Endothelial cell of umbilical vein (primary cell): ENCODE data around the gene TNRC6C. TPM values are rescaled to one million over a fixed set of nuclear protein-coding genes. Genes with fewer than 3 reads are reported as not detected.

Source experiments
- BruUV-seq: library from RNA; stranded (reverse); fragments of 400-500 nt; replicated peaks from 2 replicates; lab custom pipeline; 2021; lab: Mats Ljungman, UMichigan
- CTCF ChIA-PET: fragments of 300-600, 350-600 bp; sonication (Branson Sonifier 250); formaldehyde crosslinking; loops from one replicate; lab custom pipeline; 2021; ENCODE audit warnings: antibody characterized with exemption, inconsistent platforms; lab: Charles Lee
- POLR2A ChIA-PET: fragments of 300-600, 350-600 bp; sonication (Branson Sonifier 250); formaldehyde crosslinking; loops from one replicate; lab custom pipeline; 2021; ENCODE audit warnings: antibody characterized with exemption, inconsistent platforms; lab: Charles Lee
- DNase-seq: peaks from one replicate; pipeline ENCODE4 v3.0.0-alpha.2; 2011; ENCODE audit warnings: low read depth, low spot score
- FAIRE-seq: peaks from 2 replicates; lab custom pipeline; 2011; peaks lifted over from hg19 to GRCh38; lab: Jason Lieb, UNC
- H2AFZ ChIP-seq: 2 replicates; pipeline ENCODE4 v1.6.0; 2012; ENCODE audit warnings: low read depth, low read length, control low read depth, inconsistent platforms
- H3K27ac ChIP-seq: 2 replicates; pipeline ENCODE4 v1.5.1; 2011; ENCODE audit warnings: low read depth, mild to moderate bottlenecking, control low read depth, low read length, moderate library complexity; ENCODE audit not compliant: insufficient read depth
- H3K27me3 ChIP-seq, 2 experiments: 2 replicates each; pipeline versions ENCODE4 v1.6.0 to v1.6.1; 2011; ENCODE audit warnings: low read length in 2 of 2, mixed read lengths in 1 of 2; ENCODE audit not compliant: control insufficient read depth in 2 of 2, insufficient read depth in 2 of 2
- H3K36me3 ChIP-seq, 2 experiments: 2 replicates in 1 of 2; 3 replicates in 1 of 2; pipeline ENCODE4 v1.5.1; 2011; ENCODE audit warnings: low read length in 2 of 2, mild to moderate bottlenecking in 1 of 2, moderate library complexity in 1 of 2; ENCODE audit not compliant: control insufficient read depth in 2 of 2, insufficient read depth in 2 of 2; ENCODE audit errors: extremely low read depth in 1 of 2
- H3K4me1 ChIP-seq: 3 replicates; pipeline ENCODE4 v1.5.1; 2011; ENCODE audit warnings: mild to moderate bottlenecking, low read length; ENCODE audit not compliant: control insufficient read depth, insufficient read depth; ENCODE audit errors: extremely low read depth
- H3K4me2 ChIP-seq: 2 replicates; pipeline ENCODE4 v1.6.1; 2011; ENCODE audit warnings: low read length, control low read depth, mixed read lengths; ENCODE audit not compliant: insufficient read depth
- H3K4me3 ChIP-seq, 3 experiments: fragments of 200-600 bp in 1 of 3; sonication (generic), shearing (Covaris generic) in 1 of 3; replicated peaks in 1 of 3; 2 replicates each; pipeline ENCODE4 v1.5.1; 2011 to 2016; ENCODE audit warnings: control low read depth in 3 of 3, low read length in 3 of 3, mild to moderate bottlenecking in 2 of 3, inconsistent platforms in 1 of 3, low read depth in 1 of 3, moderate library complexity in 1 of 3; ENCODE audit not compliant: insufficient read depth in 1 of 3
- H3K79me2 ChIP-seq: 2 replicates; pipeline ENCODE4 v1.6.0; 2012; ENCODE audit warnings: low read length, inconsistent platforms; ENCODE audit not compliant: control insufficient read depth, insufficient read depth
- H3K9ac ChIP-seq: replicated peaks from 2 replicates; pipeline ENCODE3; 2011; ENCODE audit warnings: low read length, control low read depth; ENCODE audit not compliant: insufficient read depth; ENCODE audit errors: extremely low read depth
- H3K9me1 ChIP-seq: replicated peaks from 3 replicates; pipeline ENCODE4 v1.6.0; 2011; ENCODE audit warnings: mild to moderate bottlenecking, low read length; ENCODE audit not compliant: control insufficient read depth, insufficient read depth; ENCODE audit errors: extremely low read depth
- H3K9me3 ChIP-seq: replicated peaks from 2 replicates; pipeline ENCODE4 v1.5.1; 2012; ENCODE audit warnings: low read length, inconsistent platforms; ENCODE audit not compliant: control insufficient read depth, insufficient read depth
- H4K20me1 ChIP-seq: replicated peaks from 2 replicates; pipeline ENCODE3; 2011; ENCODE audit warnings: mild to moderate bottlenecking, low read length; ENCODE audit not compliant: control insufficient read depth, insufficient read depth; ENCODE audit errors: extremely low read depth
- EZH2 ChIP-seq: IDR thresholded peaks from 2 replicates; pipeline ENCODE4 v1.6.1; 2012; ENCODE audit warnings: borderline replicate concordance, low read depth, mild to moderate bottlenecking, moderate library complexity, low read length, inconsistent platforms; ENCODE audit not compliant: severe bottlenecking
- FOS ChIP-seq: IDR thresholded peaks from 2 replicates; pipeline ENCODE4 v1.6.1; 2011; ENCODE audit warnings: mild to moderate bottlenecking, low read length, moderate library complexity, borderline replicate concordance; ENCODE audit not compliant: insufficient read depth
- GATA2 ChIP-seq: IDR thresholded peaks from 2 replicates; pipeline ENCODE4 v1.7.0; 2011; ENCODE audit warnings: low read depth, mild to moderate bottlenecking, moderate library complexity, mixed read lengths, low read length; ENCODE audit not compliant: insufficient read length, insufficient read depth
- JUN ChIP-seq: IDR thresholded peaks from 2 replicates; pipeline ENCODE4 v1.6.1; 2011; ENCODE audit warnings: borderline replicate concordance, low read depth; ENCODE audit not compliant: insufficient read length, insufficient read depth
- MYC ChIP-seq: IDR thresholded peaks from one replicate; pipeline ENCODE4 v1.6.1; 2011; ENCODE audit warnings: mild to moderate bottlenecking, low read depth, low read length
- POLR2A ChIP-seq: IDR thresholded peaks from 2 replicates; pipeline ENCODE4 v1.6.1; 2012; ENCODE audit warnings: low read depth, mild to moderate bottlenecking, control low read depth, low read length
- POLR2AphosphoS5 ChIP-seq: IDR thresholded peaks from 2 replicates; pipeline ENCODE4 v1.6.1; 2012; ENCODE audit warnings: low read depth, mild to moderate bottlenecking, control low read depth, low read length, moderate library complexity; ENCODE audit not compliant: insufficient read depth
- dilution Hi-C: fragments of 300-500 bp; cut with MboI; formaldehyde crosslinking; loops from one replicate; pipeline ENCODE4 v1.15.0; 2019; ENCODE audit warnings: low sequenced_read_pairs; ENCODE audit not compliant: extremely low pct_ligation_motif_present
- intact Hi-C: fragments of 100-400 bp; cut with micrococcal nuclease; formaldehyde crosslinking; loops from one replicate; pipeline ENCODE4 v1.10.0; 2022
- polyA plus RNA-seq, 4 experiments: library from polyadenylated mRNA; depleted of rRNA in 3 of 4; stranded (reverse) in 3 of 4; unstranded in 1 of 4; fragments of >200 nt; gene quantifications; 2 replicates each; pipeline versions ENCODE4 v1.2.1 to v1.2.3, GENCODE V29; 2011 to 2012; ENCODE audit warnings: missing spikeins in 1 of 4
- total RNA-seq: library from RNA; stranded (reverse); gene quantifications from 2 replicates; pipeline ENCODE4 v1.2.3, GENCODE V29; 2021
- TF ChIP-seq, protein P1 (sequence below), 2 donors: IDR thresholded peaks; 1 replicate in 1 of 2; 2 replicates in 1 of 2; pipeline ENCODE4 v1.5.1; 2011; ENCODE audit warnings: low read length in 2 of 2, mild to moderate bottlenecking in 2 of 2, moderate library complexity in 2 of 2, control low read depth in 1 of 2, inconsistent platforms in 1 of 2, low read depth in 1 of 2; ENCODE audit not compliant: insufficient read depth in 1 of 2; ENCODE audit errors: extremely low read depth in 1 of 2
- TF ChIP-seq, protein P2 (sequence below): IDR thresholded peaks from 2 replicates; pipeline ENCODE4 v1.6.1; 2011; ENCODE audit not compliant: insufficient read depth, insufficient read length

TNRC6C gene
- total and polyA plus RNA-seq, 2 donors (not counting 3 experiments of a cell fraction or from before 2014, with no cell fraction given) = 2.1 to 17.5 TPM

DNA sequence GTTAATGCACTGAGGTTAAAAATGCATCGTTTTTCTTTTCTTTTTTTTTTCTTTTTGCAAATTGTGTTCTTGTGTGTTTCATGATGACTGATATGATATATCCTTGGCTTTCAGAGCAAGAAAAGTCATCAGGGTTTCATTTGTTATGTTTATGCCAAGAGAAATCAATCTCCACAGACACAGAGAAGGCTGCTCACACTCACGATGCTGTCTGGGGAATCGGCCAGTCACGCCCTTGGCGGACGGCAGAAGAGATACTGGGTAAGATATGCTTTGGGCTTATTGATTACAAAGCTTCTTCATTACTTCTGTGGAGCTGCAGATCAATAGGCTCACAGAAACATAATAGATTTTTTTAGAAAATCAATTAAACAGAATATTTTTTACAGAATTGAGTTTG lies 42.2 kb upstream of the TNRC6C start:
- intact Hi-C loops = no loop called here
- BruUV-seq = no TSS peak

DNA sequence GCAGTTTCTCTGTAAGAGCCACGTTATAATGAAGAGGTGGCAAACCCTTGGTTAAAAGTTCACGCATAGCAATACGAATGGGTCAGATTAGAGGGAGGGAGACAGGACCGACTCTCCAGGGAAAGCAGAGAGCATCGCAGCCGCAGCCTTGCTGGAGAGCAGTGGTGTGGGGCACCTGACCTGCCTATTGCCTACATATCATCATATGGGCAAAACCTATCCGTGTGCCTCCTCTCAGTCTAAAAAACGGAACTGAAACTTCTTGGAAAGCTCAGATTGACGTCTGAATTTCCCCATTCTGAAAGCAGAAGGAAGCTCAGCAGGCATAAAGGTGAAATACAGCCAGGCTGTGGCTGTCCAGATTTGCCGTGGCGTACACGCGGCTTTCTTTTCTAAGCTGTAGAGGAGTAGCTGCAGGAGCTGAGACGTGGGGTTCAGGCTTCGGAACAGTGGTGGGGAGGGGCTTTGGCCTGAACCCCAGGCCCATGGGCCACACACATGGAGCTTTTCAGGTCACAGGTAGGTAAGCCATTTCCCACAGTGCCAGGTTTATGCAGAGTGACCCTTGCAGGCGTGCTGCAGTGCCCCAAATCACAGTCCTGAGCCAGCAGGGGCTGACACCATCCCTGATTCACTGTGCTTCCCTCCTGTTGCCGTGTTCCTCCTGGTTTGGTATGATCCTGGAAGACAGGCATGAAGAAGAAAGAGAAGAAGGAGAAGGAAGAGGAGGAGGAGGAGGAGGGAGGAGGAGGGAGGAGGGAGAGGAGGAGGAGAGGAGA lies 41.6 kb upstream of the TNRC6C start:
- dilution Hi-C loops (no loop called here), intact Hi-C loops (no loop called here)
- Histone ChIP-seq H3K9ac (no peak overlapping the region), H3K4me2 (no peak overlapping the region), H4K20me1 (no peaks in the 10 kb centered on the region), H3K27me3 (peaks cover 0 to 8% of the 10 kb centered on the region in 2 experiments), H3K4me1 (no peaks in the 10 kb centered on the region), H3K36me3 (no peaks in the 10 kb centered on the region), H2AFZ (no peak overlapping the region), H3K4me3 (no peak overlapping the region), H3K79me2 (no peaks in the 10 kb centered on the region), H3K27ac (no peak overlapping the region), H3K9me1 (no peaks in the 10 kb centered on the region), H3K9me3 (no peaks in the 10 kb centered on the region)
- TF ChIP-seq, protein P1, sequence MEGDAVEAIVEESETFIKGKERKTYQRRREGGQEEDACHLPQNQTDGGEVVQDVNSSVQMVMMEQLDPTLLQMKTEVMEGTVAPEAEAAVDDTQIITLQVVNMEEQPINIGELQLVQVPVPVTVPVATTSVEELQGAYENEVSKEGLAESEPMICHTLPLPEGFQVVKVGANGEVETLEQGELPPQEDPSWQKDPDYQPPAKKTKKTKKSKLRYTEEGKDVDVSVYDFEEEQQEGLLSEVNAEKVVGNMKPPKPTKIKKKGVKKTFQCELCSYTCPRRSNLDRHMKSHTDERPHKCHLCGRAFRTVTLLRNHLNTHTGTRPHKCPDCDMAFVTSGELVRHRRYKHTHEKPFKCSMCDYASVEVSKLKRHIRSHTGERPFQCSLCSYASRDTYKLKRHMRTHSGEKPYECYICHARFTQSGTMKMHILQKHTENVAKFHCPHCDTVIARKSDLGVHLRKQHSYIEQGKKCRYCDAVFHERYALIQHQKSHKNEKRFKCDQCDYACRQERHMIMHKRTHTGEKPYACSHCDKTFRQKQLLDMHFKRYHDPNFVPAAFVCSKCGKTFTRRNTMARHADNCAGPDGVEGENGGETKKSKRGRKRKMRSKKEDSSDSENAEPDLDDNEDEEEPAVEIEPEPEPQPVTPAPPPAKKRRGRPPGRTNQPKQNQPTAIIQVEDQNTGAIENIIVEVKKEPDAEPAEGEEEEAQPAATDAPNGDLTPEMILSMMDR (IDR thresholded peaks at IDR 0.05; ENCODE audit: extremely low read depth in 1 of 2, insufficient read depth in 1 of 2, low read depth in 1 of 2, low read length in 2 of 2) = no peak
- TF ChIP-seq POLR2AphosphoS5 (no peak), GATA2 (no peak), FOS (no peak), POLR2A (no peak), MYC (no peak), JUN (no peak), EZH2 (no peak)
- TF ChIP-seq, protein P2, sequence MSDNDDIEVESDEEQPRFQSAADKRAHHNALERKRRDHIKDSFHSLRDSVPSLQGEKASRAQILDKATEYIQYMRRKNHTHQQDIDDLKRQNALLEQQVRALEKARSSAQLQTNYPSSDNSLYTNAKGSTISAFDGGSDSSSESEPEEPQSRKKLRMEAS = no peak
- BruUV-seq = no TSS peak
- DNase-seq (no peak), FAIRE-seq (no peak)
- ChIA-PET CTCF (no interaction called here), POLR2A (no interaction called here)

More for the DNA sequence above, 42.2 kb upstream of the TNRC6C start:
- H3K4me2 ChIP-seq = no peak overlapping the region
- H4K20me1 ChIP-seq = no peaks in the 10 kb centered on the region
- TF ChIP-seq FOS (no peak), GATA2 (no peak), POLR2AphosphoS5 (no peak), JUN (no peak), MYC (no peak), EZH2 (no peak)
- TF ChIP-seq, protein P2 = no peak
- H3K27ac ChIP-seq = no peak overlapping the region
- no peaks in the 10 kb centered on the region for H3K9me1 ChIP-seq
- no peak overlapping the region for H2AFZ ChIP-seq
- no peaks in the 10 kb centered on the region for H3K36me3 ChIP-seq
- no peak overlapping the region for H3K9ac ChIP-seq
- ChIA-PET POLR2A (no interaction called here), CTCF (no interaction called here)
- H3K4me1 ChIP-seq = no peaks in the 10 kb centered on the region
- DNase-seq (no peak), FAIRE-seq (no peak)
- dilution Hi-C loops = no loop called here
- H3K9me3 ChIP-seq = no peaks in the 10 kb centered on the region
- H3K27me3 ChIP-seq = peaks cover 0 to 8% of the 10 kb centered on the region in 2 experiments
- H3K79me2 ChIP-seq = no peaks in the 10 kb centered on the region
- no peak overlapping the region for H3K4me3 ChIP-seq
